ENCODE data around the gene SLC2A8. TPM values are rescaled to one million over a fixed set of nuclear protein-coding genes. Genes with fewer than 3 reads are reported as not detected.

Gene SLC2A8
- total RNA-seq, 3 donors from 2014 or later (not counting 1 experiment from before 2014, with no cell fraction given), result 21.1 to 30.6 (median 30.0) TPM

- no peaks in the 10 kb centered on the region for H3K36me3 ChIP-seq (ENCODE audit: control insufficient read depth, insufficient read depth, low read length)
- ATAC-seq, result no peak
- 65% methylated on average over 3 of the region's 6 CpGs for WGBS (ENCODE audit: insufficient coverage)
- intact Hi-C loops (cut with micrococcal nuclease), result no loop called here
- no peak for TF ChIP-seq CTCF (IDR thresholded peaks at IDR 0.05)
- Mint-ChIP-seq H3K27ac (no peak overlapping the region), H3K4me1 (no peaks in the 10 kb centered on the region), H3K27me3 (ENCODE audit: low read depth in 2 of 2) (peaks cover 26 to 37% of the 10 kb centered on the region in 2 donors), H3K36me3 (no peaks in the 10 kb centered on the region), H3K4me3 (no peak overlapping the region), H3K9me3 (no peaks in the 10 kb centered on the region)
- H3K9me3 ChIP-seq (ENCODE audit: control insufficient read depth, insufficient read depth, low read length), result no peaks in the 10 kb centered on the region
- peaks cover 8% of the 10 kb centered on the region for H3K27me3 ChIP-seq (ENCODE audit: control insufficient read depth, insufficient read depth, low read length)
- no peak for DNase-seq
- no peaks in the 10 kb centered on the region for H3K4me1 ChIP-seq (ENCODE audit: control insufficient read depth, insufficient read depth, low read length)
- H3K4me3 ChIP-seq (ENCODE audit: low read length), result no peak overlapping the region
- H3K27ac ChIP-seq (ENCODE audit: low read length), result no peak overlapping the region
These were observed 28.0 kb upstream of the SLC2A8 start for GRCh38 chr9:127368852-127369402.

- Mint-ChIP-seq H3K36me3 (no peaks in the 10 kb centered on the region), H3K9me3 (no peaks in the 10 kb centered on the region), H3K4me3 (no peak overlapping the region), H3K27me3 (ENCODE audit: low read depth in 2 of 2) (peaks cover 26 to 37% of the 10 kb centered on the region in 2 donors), H3K4me1 (no peaks in the 10 kb centered on the region), H3K27ac (no peak overlapping the region)
- no peaks in the 10 kb centered on the region for H3K9me3 ChIP-seq (ENCODE audit: control insufficient read depth, insufficient read depth, low read length)
- H3K4me3 ChIP-seq (ENCODE audit: low read length), result no peak overlapping the region
- WGBS (ENCODE audit: insufficient coverage), result 89% methylated on average over 8 of the region's 8 CpGs
- DNase-seq (no peak), ATAC-seq (no peak)
- H3K4me1 ChIP-seq (ENCODE audit: control insufficient read depth, insufficient read depth, low read length), result no peaks in the 10 kb centered on the region
- intact Hi-C loops (cut with micrococcal nuclease), result no loop called here
- no peak for TF ChIP-seq CTCF (IDR thresholded peaks at IDR 0.05)
- peaks cover 8% of the 10 kb centered on the region for H3K27me3 ChIP-seq (ENCODE audit: control insufficient read depth, insufficient read depth, low read length)
- H3K36me3 ChIP-seq (ENCODE audit: control insufficient read depth, insufficient read depth, low read length), result no peaks in the 10 kb centered on the region
- H3K27ac ChIP-seq (ENCODE audit: low read length), result no peak overlapping the region
These were observed 27.5 kb upstream of the SLC2A8 start for GRCh38 chr9:127369428-127369827.

GRCh38 chr9:127370147-127370579 is 26.8 kb upstream of the SLC2A8 start:
- no peaks in the 10 kb centered on the region for H3K9me3 Mint-ChIP-seq
- H3K27me3 Mint-ChIP-seq (ENCODE audit: low read depth in 2 of 2), result peaks cover 26 to 37% of the 10 kb centered on the region in 2 donors

More at GRCh38 chr9:127370147-127370579, 26.8 kb upstream of the SLC2A8 start:
- no peak overlapping the region for H3K4me3 Mint-ChIP-seq
- intact Hi-C loops (cut with micrococcal nuclease), result no loop called here
- no peaks in the 10 kb centered on the region for H3K4me1 Mint-ChIP-seq
- DNase-seq (no peak), ATAC-seq (no peak)
- Histone ChIP-seq H3K36me3 (ENCODE audit: control insufficient read depth, insufficient read depth, low read length) (no peaks in the 10 kb centered on the region), H3K4me1 (ENCODE audit: control insufficient read depth, insufficient read depth, low read length) (no peaks in the 10 kb centered on the region), H3K9me3 (ENCODE audit: control insufficient read depth, insufficient read depth, low read length) (no peaks in the 10 kb centered on the region), H3K4me3 (ENCODE audit: low read length) (no peak overlapping the region), H3K27me3 (ENCODE audit: control insufficient read depth, insufficient read depth, low read length) (peaks cover 8% of the 10 kb centered on the region), H3K27ac (ENCODE audit: low read length) (no peak overlapping the region)
- no peaks in the 10 kb centered on the region for H3K36me3 Mint-ChIP-seq
- no peak for TF ChIP-seq CTCF (IDR thresholded peaks at IDR 0.05)
- 34% methylated on average over 4 of the region's 7 CpGs for WGBS (ENCODE audit: insufficient coverage)
- H3K27ac Mint-ChIP-seq, result no peak overlapping the region
